HG03064 (cell line): Measurements from ENCODE around the gene GRIN2C.

Source experiments
- ATAC-seq: cut with Tn5 transposase; IDR thresholded peaks from one replicate; pipeline ENCODE4 v1.9.1; 2021; ENCODE audit warnings: low read depth; ENCODE audit not compliant: unreplicated experiment

The GRIN2C gene

GRCh38 chr17:74864866-74865395 lies 5.2 kb upstream of the GRIN2C start:
- ATAC-seq = no peak

- ATAC-seq = no peak
Observed at GRCh38 chr17:74864297-74864865, 4.7 kb upstream of the GRIN2C start.

- ATAC-seq = no peak
Observed at GRCh38 chr17:74863420-74864296, 4.0 kb upstream of the GRIN2C start.

GRCh38 chr17:74862919-74863318 lies 3.2 kb upstream of the GRIN2C start:
- no peak for ATAC-seq

- no peak for ATAC-seq
Observed at GRCh38 chr17:74862108-74862901, 2.6 kb upstream of the GRIN2C start.

- ATAC-seq = no peak
Observed at GRCh38 chr17:74861662-74862107, 2.0 kb upstream of the GRIN2C start.

GRCh38 chr17:74860872-74861661 lies 1.4 kb upstream of the GRIN2C start:
- no peak for ATAC-seq

GRCh38 chr17:74860229-74860871 lies 665 bp upstream of the GRIN2C start:
- ATAC-seq = no peak

- ATAC-seq = no peak
Observed at GRCh38 chr17:74858672-74859458, 820 bp downstream of the GRIN2C start.

GRCh38 chr17:74857191-74857590 lies 2.5 kb downstream of the GRIN2C start:
- no peak for ATAC-seq

GRCh38 chr17:74856112-74856511 lies 3.6 kb downstream of the GRIN2C start:
- ATAC-seq = no peak

- ATAC-seq = no peak
Observed at GRCh38 chr17:74855323-74855722, 4.4 kb downstream of the GRIN2C start.

GRCh38 chr17:74854792-74855191 lies 4.9 kb downstream of the GRIN2C start:
- no peak for ATAC-seq

- no peak for ATAC-seq
Observed at GRCh38 chr17:74853669-74854068, 6.0 kb downstream of the GRIN2C start.

- ATAC-seq = no peak
Observed at GRCh38 chr17:74853048-74853397, 6.7 kb downstream of the GRIN2C start.

- ATAC-seq = no peak
Observed at GRCh38 chr17:74852237-74853047, 7.2 kb downstream of the GRIN2C start.

GRCh38 chr17:74851612-74852236 lies 8.0 kb downstream of the GRIN2C start:
- ATAC-seq = no peak

- ATAC-seq = no peak
Observed at GRCh38 chr17:74850914-74851313, 8.8 kb downstream of the GRIN2C start.
